Liver (tissue), 3 donors: ENCODE results near the gene CTNNA2.

Source experiments
- CTCF ChIP-seq: fragments of 150-350 bp; IDR thresholded peaks from 2 replicates; pipeline ENCODE4 v1.5.1; 2017; ENCODE audit warnings: improper control_type of control experiment, low read depth, low read length; ENCODE audit not compliant: missing input control
- FOXA1 ChIP-seq: IDR thresholded peaks from 2 replicates; pipeline ENCODE4 v1.6.1; 2016; ENCODE audit warnings: antibody characterized with exemption
- GABPA ChIP-seq, 2 donors: IDR thresholded peaks in 1 of 2; conservative IDR thresholded peaks in 1 of 2; 2 replicates each; pipeline ENCODE4 v1.6.1; 2016; ENCODE audit warnings: antibody characterized with exemption in 2 of 2, mild to moderate bottlenecking in 1 of 2, moderate library complexity in 1 of 2
- NR2F2 ChIP-seq: IDR thresholded peaks from 2 replicates; pipeline ENCODE4 v1.6.1; 2016; ENCODE audit warnings: antibody characterized with exemption
- TAF1 ChIP-seq: conservative IDR thresholded peaks from 2 replicates; pipeline ENCODE4 v1.6.1; 2016; ENCODE audit warnings: antibody characterized with exemption, mild to moderate bottlenecking
- donor health status: healthy.
- donor health status: healthy.

- no peak for TF ChIP-seq GABPA (IDR thresholded peaks at IDR 0.05 in 1 of 2, conservative IDR thresholded peaks at IDR 0.05 in 1 of 2)
- TF ChIP-seq CTCF, result no peak
- no peak for TF ChIP-seq FOXA1
- no peak for TF ChIP-seq NR2F2
- no peak for TF ChIP-seq TAF1
Observed at GRCh38 chr2:79774016-79774415, 261.2 kb downstream of the CTNNA2 start.
